GM23338 (cell line): ENCODE data around the gene SEZ6L.

Experiments
- CREB1 ChIP-seq: fragments of 250-450 bp; sonication (Bioruptor Pico); IDR thresholded peaks from 2 replicates; pipeline ENCODE4 v1.5.0; 2020; ENCODE audit warnings: low read depth, mild to moderate bottlenecking, moderate library complexity
- EZH2 ChIP-seq: fragments of 200-600 bp; sonication (generic); IDR thresholded peaks from one replicate; pipeline ENCODE4 v1.8.0; 2017; ENCODE audit warnings: antibody characterized with exemption, mild to moderate bottlenecking, low read depth; ENCODE audit not compliant: unreplicated experiment
- EZH2phosphoT487 ChIP-seq: fragments of 200-600 bp; sonication (generic); IDR thresholded peaks from one replicate; pipeline ENCODE4 v1.8.1; 2018; ENCODE audit warnings: antibody characterized with exemption; ENCODE audit not compliant: unreplicated experiment
- JUNB ChIP-seq: IDR thresholded peaks from one replicate; pipeline ENCODE4 v1.6.1; 2016; ENCODE audit warnings: antibody characterized with exemption; ENCODE audit not compliant: unreplicated experiment
- NANOG ChIP-seq: IDR thresholded peaks from 2 replicates; pipeline ENCODE4 v1.6.1; 2016; ENCODE audit warnings: antibody characterized with exemption, borderline replicate concordance
- POLR2AphosphoS5 ChIP-seq: IDR thresholded peaks from 2 replicates; pipeline ENCODE4 v1.6.1; 2016; ENCODE audit warnings: antibody characterized with exemption, low read depth
- ZNF331 ChIP-seq: fragments of 250-450 bp; sonication (Bioruptor Pico); IDR thresholded peaks from 2 replicates; pipeline ENCODE4 v1.5.0; 2020; ENCODE audit warnings: low read depth, mild to moderate bottlenecking, moderate library complexity
- TF ChIP-seq, protein P1 (sequence below), 2 experiments: fragments of 200-600 bp in 1 of 2; sonication (generic) in 1 of 2; conservative IDR thresholded peaks; 2 replicates each; pipeline versions ENCODE4 v1.5.1 to v1.6.1; 2016 to 2017; ENCODE audit warnings: antibody characterized with exemption in 2 of 2, low read depth in 2 of 2, mild to moderate bottlenecking in 2 of 2, moderate library complexity in 1 of 2
- TF ChIP-seq, protein P2 (sequence below): IDR thresholded peaks from one replicate; pipeline ENCODE4 v1.6.1; 2018; ENCODE audit warnings: antibody characterized with exemption; ENCODE audit not compliant: unreplicated experiment
- TF ChIP-seq, protein P3 (sequence below): IDR thresholded peaks from 2 replicates; pipeline ENCODE4 v1.6.1; 2016; ENCODE audit warnings: antibody characterized with exemption

DNA sequence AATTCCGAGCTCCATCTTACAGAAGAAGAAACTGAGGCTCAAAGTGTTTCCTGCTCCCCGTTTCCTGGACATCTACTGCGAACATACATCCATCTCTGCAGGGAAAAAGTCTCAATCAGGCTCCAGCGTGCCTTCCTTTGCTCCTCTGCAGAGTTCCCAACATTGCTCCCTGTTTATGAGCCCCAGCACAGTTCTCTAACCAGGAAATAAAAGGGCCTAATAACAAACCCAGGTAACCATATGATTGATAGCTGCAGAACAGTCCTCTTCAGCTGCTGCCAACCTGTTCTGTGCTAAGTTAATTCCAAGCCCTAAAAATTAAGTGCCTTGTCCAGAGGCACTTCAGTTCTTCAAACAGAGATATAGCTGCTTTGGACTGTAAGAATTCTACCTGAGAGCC lies 154.9 kb downstream of the SEZ6L start:
- TF ChIP-seq, protein P1, sequence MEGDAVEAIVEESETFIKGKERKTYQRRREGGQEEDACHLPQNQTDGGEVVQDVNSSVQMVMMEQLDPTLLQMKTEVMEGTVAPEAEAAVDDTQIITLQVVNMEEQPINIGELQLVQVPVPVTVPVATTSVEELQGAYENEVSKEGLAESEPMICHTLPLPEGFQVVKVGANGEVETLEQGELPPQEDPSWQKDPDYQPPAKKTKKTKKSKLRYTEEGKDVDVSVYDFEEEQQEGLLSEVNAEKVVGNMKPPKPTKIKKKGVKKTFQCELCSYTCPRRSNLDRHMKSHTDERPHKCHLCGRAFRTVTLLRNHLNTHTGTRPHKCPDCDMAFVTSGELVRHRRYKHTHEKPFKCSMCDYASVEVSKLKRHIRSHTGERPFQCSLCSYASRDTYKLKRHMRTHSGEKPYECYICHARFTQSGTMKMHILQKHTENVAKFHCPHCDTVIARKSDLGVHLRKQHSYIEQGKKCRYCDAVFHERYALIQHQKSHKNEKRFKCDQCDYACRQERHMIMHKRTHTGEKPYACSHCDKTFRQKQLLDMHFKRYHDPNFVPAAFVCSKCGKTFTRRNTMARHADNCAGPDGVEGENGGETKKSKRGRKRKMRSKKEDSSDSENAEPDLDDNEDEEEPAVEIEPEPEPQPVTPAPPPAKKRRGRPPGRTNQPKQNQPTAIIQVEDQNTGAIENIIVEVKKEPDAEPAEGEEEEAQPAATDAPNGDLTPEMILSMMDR (conservative IDR thresholded peaks at IDR 0.05; ENCODE audit: low read depth in 2 of 2), result no peak
- TF ChIP-seq POLR2AphosphoS5, result no peak
- TF ChIP-seq, protein P2, sequence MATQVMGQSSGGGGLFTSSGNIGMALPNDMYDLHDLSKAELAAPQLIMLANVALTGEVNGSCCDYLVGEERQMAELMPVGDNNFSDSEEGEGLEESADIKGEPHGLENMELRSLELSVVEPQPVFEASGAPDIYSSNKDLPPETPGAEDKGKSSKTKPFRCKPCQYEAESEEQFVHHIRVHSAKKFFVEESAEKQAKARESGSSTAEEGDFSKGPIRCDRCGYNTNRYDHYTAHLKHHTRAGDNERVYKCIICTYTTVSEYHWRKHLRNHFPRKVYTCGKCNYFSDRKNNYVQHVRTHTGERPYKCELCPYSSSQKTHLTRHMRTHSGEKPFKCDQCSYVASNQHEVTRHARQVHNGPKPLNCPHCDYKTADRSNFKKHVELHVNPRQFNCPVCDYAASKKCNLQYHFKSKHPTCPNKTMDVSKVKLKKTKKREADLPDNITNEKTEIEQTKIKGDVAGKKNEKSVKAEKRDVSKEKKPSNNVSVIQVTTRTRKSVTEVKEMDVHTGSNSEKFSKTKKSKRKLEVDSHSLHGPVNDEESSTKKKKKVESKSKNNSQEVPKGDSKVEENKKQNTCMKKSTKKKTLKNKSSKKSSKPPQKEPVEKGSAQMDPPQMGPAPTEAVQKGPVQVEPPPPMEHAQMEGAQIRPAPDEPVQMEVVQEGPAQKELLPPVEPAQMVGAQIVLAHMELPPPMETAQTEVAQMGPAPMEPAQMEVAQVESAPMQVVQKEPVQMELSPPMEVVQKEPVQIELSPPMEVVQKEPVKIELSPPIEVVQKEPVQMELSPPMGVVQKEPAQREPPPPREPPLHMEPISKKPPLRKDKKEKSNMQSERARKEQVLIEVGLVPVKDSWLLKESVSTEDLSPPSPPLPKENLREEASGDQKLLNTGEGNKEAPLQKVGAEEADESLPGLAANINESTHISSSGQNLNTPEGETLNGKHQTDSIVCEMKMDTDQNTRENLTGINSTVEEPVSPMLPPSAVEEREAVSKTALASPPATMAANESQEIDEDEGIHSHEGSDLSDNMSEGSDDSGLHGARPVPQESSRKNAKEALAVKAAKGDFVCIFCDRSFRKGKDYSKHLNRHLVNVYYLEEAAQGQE, result no peak
- no peak for TF ChIP-seq CREB1 (CRISPR knock-in tag)
- no peak for TF ChIP-seq EZH2
- no peak for TF ChIP-seq JUNB
- TF ChIP-seq, protein P3, sequence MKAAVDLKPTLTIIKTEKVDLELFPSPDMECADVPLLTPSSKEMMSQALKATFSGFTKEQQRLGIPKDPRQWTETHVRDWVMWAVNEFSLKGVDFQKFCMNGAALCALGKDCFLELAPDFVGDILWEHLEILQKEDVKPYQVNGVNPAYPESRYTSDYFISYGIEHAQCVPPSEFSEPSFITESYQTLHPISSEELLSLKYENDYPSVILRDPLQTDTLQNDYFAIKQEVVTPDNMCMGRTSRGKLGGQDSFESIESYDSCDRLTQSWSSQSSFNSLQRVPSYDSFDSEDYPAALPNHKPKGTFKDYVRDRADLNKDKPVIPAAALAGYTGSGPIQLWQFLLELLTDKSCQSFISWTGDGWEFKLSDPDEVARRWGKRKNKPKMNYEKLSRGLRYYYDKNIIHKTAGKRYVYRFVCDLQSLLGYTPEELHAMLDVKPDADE, result no peak
- no peak for TF ChIP-seq EZH2phosphoT487
- no peak for TF ChIP-seq ZNF331 (CRISPR knock-in tag)
- TF ChIP-seq NANOG, result no peak
